SK-N-SH (cell line): Measurements from ENCODE around the gene STAT2. TPM values are rescaled to one million over a fixed set of nuclear protein-coding genes. Genes with fewer than 3 reads are reported as not detected.

ENCODE experiments used
- CTCF ChIA-PET: fragments of 300-600, 350-600 bp; formaldehyde crosslinking; extraction: SDS; loops from one replicate; lab custom pipeline; 2021; lab: Yijun Ruan, JAX
- POLR2A ChIA-PET: fragments of 350-600 bp; sonication (Branson Sonifier 250); formaldehyde crosslinking; extraction: SDS; loops from one replicate; lab custom pipeline; 2020; ENCODE audit warnings: antibody characterized with exemption, inconsistent platforms; lab: Yijun Ruan, JAX
- DNase-seq: peaks from one replicate; pipeline ENCODE4 v3.0.0; 2012
- H2AFZ ChIP-seq: fragments of 200-600 bp; sonication (generic); 2 replicates; pipeline ENCODE4 v1.8.1; 2016; ENCODE audit warnings: antibody characterized with exemption, mild to moderate bottlenecking, low read depth
- H3F3A ChIP-seq: fragments of 200-600 bp; sonication (generic); replicated peaks from 2 replicates; pipeline ENCODE3; 2016; ENCODE audit warnings: antibody characterized with exemption, mild to moderate bottlenecking; ENCODE audit not compliant: insufficient read depth
- H3K27ac ChIP-seq, 2 experiments: fragments of 200-500 bp in 1 of 2; fragments of 200-600 bp in 1 of 2; sonication (Bioruptor generic) in 1 of 2; sonication (generic), shearing (Covaris generic) in 1 of 2; 2 replicates each; pipeline versions ENCODE4 v1.5.1 to v1.6.1; 2014 to 2016; ENCODE audit warnings: low read depth in 2 of 2, inconsistent platforms in 1 of 2, low read length in 1 of 2, mild to moderate bottlenecking in 1 of 2, mixed read lengths in 1 of 2
- H3K27me3 ChIP-seq: fragments of 200-600 bp; sonication (generic), shearing (Covaris generic); 2 replicates; pipeline ENCODE4 v1.6.1; 2016; ENCODE audit warnings: mixed run types; ENCODE audit not compliant: insufficient read depth
- H3K36me3 ChIP-seq, 2 experiments: fragments of 200-500 bp in 1 of 2; fragments of 200-600 bp in 1 of 2; sonication (Bioruptor generic) in 1 of 2; sonication (generic) in 1 of 2; replicated peaks in 1 of 2; 2 replicates each; pipeline versions ENCODE3 to v1.5.1; 2014 to 2016; ENCODE audit warnings: low read length in 1 of 2, mild to moderate bottlenecking in 1 of 2; ENCODE audit not compliant: insufficient read depth in 2 of 2, control insufficient read depth in 1 of 2
- H3K4me1 ChIP-seq, 2 experiments: fragments of 200-500 bp in 1 of 2; fragments of 200-600 bp in 1 of 2; sonication (Bioruptor generic) in 1 of 2; sonication (generic), shearing (Covaris generic) in 1 of 2; 2 replicates each; pipeline versions ENCODE4 v1.5.1 to v1.6.1; 2014 to 2016; ENCODE audit warnings: low read depth in 1 of 2, low read length in 1 of 2, mixed run types in 1 of 2; ENCODE audit not compliant: insufficient read depth in 2 of 2, control insufficient read depth in 1 of 2
- H3K4me2 ChIP-seq: fragments of 200-600 bp; sonication (generic), shearing (Covaris generic); 2 replicates; pipeline ENCODE4 v1.6.1; 2017; ENCODE audit warnings: mixed run types
- H3K4me3 ChIP-seq, 2 experiments: fragments of 200-500 bp in 1 of 2; fragments of 200-600 bp in 1 of 2; sonication (Bioruptor generic) in 1 of 2; sonication (generic), shearing (Covaris generic) in 1 of 2; 2 replicates each; pipeline versions ENCODE4 v1.5.1 to v1.8.1; 2014 to 2016; ENCODE audit warnings: low read depth in 2 of 2, inconsistent platforms in 1 of 2, low read length in 1 of 2, mild to moderate bottlenecking in 1 of 2, mixed read lengths in 1 of 2, moderate library complexity in 1 of 2
- H3K79me2 ChIP-seq: fragments of 200-600 bp; sonication (generic); 2 replicates; pipeline ENCODE4 v1.8.1; 2017; ENCODE audit warnings: mild to moderate bottlenecking; ENCODE audit not compliant: insufficient read depth
- H3K9ac ChIP-seq: fragments of 200-600 bp; sonication (generic); 2 replicates; pipeline ENCODE4 v1.6.1; 2017; ENCODE audit warnings: mixed run types
- H3K9me2 ChIP-seq: fragments of 200-600 bp; sonication (generic); 2 replicates; pipeline ENCODE4 v1.6.1; 2017; ENCODE audit warnings: mixed run types
- H3K9me3 ChIP-seq: fragments of 200-600 bp; sonication (generic); 2 replicates; pipeline ENCODE4 v1.6.1; 2017; ENCODE audit warnings: mixed run types, mild to moderate bottlenecking, moderate library complexity
- H4K20me1 ChIP-seq: fragments of 200-600 bp; sonication (generic); 2 replicates; pipeline ENCODE4 v1.6.1; 2017; ENCODE audit warnings: mild to moderate bottlenecking, mixed run types; ENCODE audit not compliant: insufficient read depth
- CHD2 ChIP-seq: fragments of 150-350 bp; IDR thresholded peaks from 2 replicates; pipeline ENCODE4 v1.6.1; 2018; ENCODE audit warnings: low read length; ENCODE audit not compliant: partially characterized antibody
- EP300 ChIP-seq, 2 experiments: IDR thresholded peaks; 2 replicates each; pipeline versions ENCODE4 v1.4.0 to v1.6.1; 2012; ENCODE audit warnings: borderline replicate concordance in 1 of 2, low read depth in 1 of 2, low read length in 1 of 2
- FOSL2 ChIP-seq: IDR thresholded peaks from 2 replicates; pipeline ENCODE4 v1.4.0; 2012; ENCODE audit warnings: low read depth, mild to moderate bottlenecking, moderate library complexity, borderline replicate concordance
- FOXM1 ChIP-seq: IDR thresholded peaks from 2 replicates; pipeline ENCODE4 v1.4.0; 2012; ENCODE audit warnings: low read depth, mild to moderate bottlenecking
- JUND ChIP-seq: IDR thresholded peaks from 2 replicates; pipeline ENCODE4 v1.4.0; 2012
- MEF2A ChIP-seq: IDR thresholded peaks from 2 replicates; pipeline ENCODE4 v1.4.0; 2012; ENCODE audit warnings: low read depth, borderline replicate concordance
- MXI1 ChIP-seq: IDR thresholded peaks from 2 replicates; pipeline ENCODE4 v1.6.1; 2012; ENCODE audit warnings: mild to moderate bottlenecking, low read depth, low read length, improper control_type of control experiment
- NFIC ChIP-seq: IDR thresholded peaks from 2 replicates; pipeline ENCODE4 v1.4.0; 2012; ENCODE audit warnings: borderline replicate concordance
- NRF1 ChIP-seq: IDR thresholded peaks from 2 replicates; pipeline ENCODE4 v1.6.1; 2012; ENCODE audit warnings: low read depth, mild to moderate bottlenecking, low read length
- PBX3 ChIP-seq: IDR thresholded peaks from 2 replicates; pipeline ENCODE4; 2012
- POLR2AphosphoS5 ChIP-seq: IDR thresholded peaks from 2 replicates; pipeline ENCODE4 v1.6.1; 2012; ENCODE audit warnings: low read depth, low read length
- RAD21 ChIP-seq: IDR thresholded peaks from 2 replicates; pipeline ENCODE4 v1.6.1; 2012; ENCODE audit warnings: mild to moderate bottlenecking, low read length
- RCOR1 ChIP-seq: fragments of 150-350 bp; IDR thresholded peaks from 2 replicates; pipeline ENCODE4 v1.6.1; 2017; ENCODE audit warnings: antibody characterized with exemption, low read length
- REST ChIP-seq: IDR thresholded peaks from 2 replicates; pipeline ENCODE4 v1.6.1; 2012; ENCODE audit warnings: mild to moderate bottlenecking, low read depth, low read length, moderate library complexity
- RXRA ChIP-seq: IDR thresholded peaks from 2 replicates; pipeline ENCODE4 v1.4.0; 2012; ENCODE audit warnings: low read depth, mild to moderate bottlenecking, borderline replicate concordance
- SIN3A ChIP-seq: IDR thresholded peaks from 2 replicates; pipeline ENCODE4 v1.6.1; 2012; ENCODE audit warnings: low read depth, mild to moderate bottlenecking, low read length, moderate library complexity, borderline replicate concordance
- TAF1 ChIP-seq: IDR thresholded peaks from 2 replicates; pipeline ENCODE4 v1.6.1; 2012; ENCODE audit warnings: low read depth, mild to moderate bottlenecking, low read length, moderate library complexity, borderline replicate concordance
- YY1 ChIP-seq: IDR thresholded peaks from 2 replicates; pipeline ENCODE4 v1.4.0; 2012; ENCODE audit warnings: low read depth, mild to moderate bottlenecking
- ZBTB33 ChIP-seq: IDR thresholded peaks from 2 replicates; pipeline ENCODE4 v1.4.0; 2012; ENCODE audit warnings: low read depth, borderline replicate concordance
- WGBS: methylation state at CpG from one replicate; pipeline ENCODE4 v1.1.6; 2017; ENCODE audit warnings: low lambda C conversion rate; 5-methylcytosine and 5-hydroxymethylcytosine counted together
- polyA plus RNA-seq, 3 experiments: library from polyadenylated mRNA; depleted of rRNA; stranded (reverse); fragments of >200 nt; gene quantifications; 2 replicates each; pipeline ENCODE4 v1.2.3, GENCODE V29; 2012
- TF ChIP-seq, protein P1 (sequence below): fragments of 150-350 bp; IDR thresholded peaks from 2 replicates; pipeline ENCODE4 v1.6.1; 2016; ENCODE audit warnings: mild to moderate bottlenecking, low read depth, low read length
- TF ChIP-seq, protein P2 (sequence below): IDR thresholded peaks from 2 replicates; pipeline ENCODE4 v1.4.0; 2012; ENCODE audit warnings: low read depth

The STAT2 gene
- polyA plus RNA-seq, 1 of the 3 experiments (the other 2 are of a cell fraction) = 58.1 TPM

DNA sequence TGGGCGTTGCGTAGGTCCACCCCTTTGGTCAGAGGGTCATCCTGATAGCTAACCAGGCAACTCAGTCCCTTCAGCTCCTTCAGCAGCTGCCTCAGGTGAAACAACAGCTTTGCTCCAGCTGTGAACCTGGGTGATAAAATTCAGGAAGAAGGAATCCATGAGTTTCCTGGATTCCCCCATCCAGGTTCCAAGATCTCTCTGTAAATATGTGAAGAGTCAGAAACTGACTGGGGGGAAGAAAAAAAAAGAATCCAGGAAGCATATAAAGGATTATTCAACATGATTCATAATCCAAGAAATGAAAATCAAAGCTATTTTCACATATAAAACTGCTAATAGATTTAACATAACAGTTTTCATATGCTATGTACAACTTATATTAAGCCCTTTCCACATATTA, 8.6 kb downstream of the STAT2 start:
- H2AFZ ChIP-seq = no peak overlapping the region
- no peak for DNase-seq
- peaks cover 69 to 74% of the 10 kb centered on the region in 2 experiments for H3K36me3 ChIP-seq
- H3K9me3 ChIP-seq = no peaks in the 10 kb centered on the region
- TF ChIP-seq RXRA (no peak), MXI1 (no peak), EP300 (IDR thresholded peaks at IDR 0.05; ENCODE audit: borderline replicate concordance in 1 of 2, low read depth in 1 of 2, low read length in 1 of 2) (no peak), PBX3 (no peak), JUND (no peak), NRF1 (no peak), RAD21 (no peak), SIN3A (no peak)
- CTCF ChIA-PET = interaction anchor here (0.6 to 1.8 kb wide), 4 partner anchors 8 to 232 kb away, joined by 3 to 7 read pairs (median 4); partner anchors contain the start of genes PAN2 and STAT2
- no peaks in the 10 kb centered on the region for H4K20me1 ChIP-seq
- H3F3A ChIP-seq = no peaks in the 10 kb centered on the region
- no peak overlapping the region for H3K27ac ChIP-seq
- H3K4me2 ChIP-seq = no peak overlapping the region
- no peaks in the 10 kb centered on the region for H3K4me1 ChIP-seq
- H3K27me3 ChIP-seq = no peaks in the 10 kb centered on the region
- H3K9me2 ChIP-seq = no peaks in the 10 kb centered on the region
- H3K4me3 ChIP-seq = no peak overlapping the region
- 100% methylated on average over 2 of the region's 2 CpGs for WGBS
- POLR2A ChIA-PET = interaction anchor here (1.0 kb wide), 1 partner anchor 35 kb away, joined by 3 read pairs; no protein-coding TSS in a partner anchor
- H3K9ac ChIP-seq = no peak overlapping the region
- H3K79me2 ChIP-seq = no peaks in the 10 kb centered on the region

DNA sequence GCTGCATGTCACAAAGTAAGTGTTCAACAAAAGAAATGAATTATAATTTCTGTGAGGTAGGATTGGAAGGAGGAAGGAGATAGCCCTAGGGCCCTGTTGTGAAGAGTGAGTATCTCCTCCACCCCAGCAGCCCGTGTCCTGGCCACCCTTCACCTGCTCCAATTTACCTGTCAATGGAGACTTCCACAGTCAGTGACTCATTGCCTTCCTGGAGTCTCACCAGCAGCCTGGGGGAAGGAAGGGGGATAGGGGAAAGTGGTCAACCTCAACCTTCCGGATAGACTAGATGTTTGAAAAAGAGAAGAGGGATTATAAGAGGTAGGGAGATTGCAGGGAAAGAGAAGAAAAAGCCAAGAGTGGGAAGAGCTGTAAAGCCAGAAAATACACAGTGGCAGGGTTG, 9.2 kb downstream of the STAT2 start:
- Histone ChIP-seq H4K20me1 (no peaks in the 10 kb centered on the region), H3K9me3 (no peaks in the 10 kb centered on the region), H3K27ac (no peak overlapping the region), H3K79me2 (no peaks in the 10 kb centered on the region), H3K4me2 (no peak overlapping the region), H3K4me3 (no peak overlapping the region), H3K9ac (no peak overlapping the region), H3K36me3 (peaks cover 68 to 69% of the 10 kb centered on the region in 2 experiments), H3K9me2 (no peaks in the 10 kb centered on the region), H3K27me3 (no peaks in the 10 kb centered on the region), H2AFZ (no peak overlapping the region), H3K4me1 (no peaks in the 10 kb centered on the region), H3F3A (no peaks in the 10 kb centered on the region)
- 84% methylated on average over 2 of the region's 2 CpGs for WGBS
- ChIA-PET POLR2A (no interaction called here), CTCF (interaction anchor here (1.8 kb wide), 1 partner anchor 9 kb away, joined by 7 read pairs; the partner anchor contains the start of gene STAT2)
- no peak for DNase-seq
- TF ChIP-seq RAD21 (no peak), CHD2 (no peak), SIN3A (no peak), POLR2AphosphoS5 (no peak), FOXM1 (no peak), TAF1 (no peak), RCOR1 (no peak), NFIC (no peak), YY1 (no peak), FOSL2 (no peak), ZBTB33 (no peak), MEF2A (no peak), REST (no peak)
- TF ChIP-seq, protein P1, sequence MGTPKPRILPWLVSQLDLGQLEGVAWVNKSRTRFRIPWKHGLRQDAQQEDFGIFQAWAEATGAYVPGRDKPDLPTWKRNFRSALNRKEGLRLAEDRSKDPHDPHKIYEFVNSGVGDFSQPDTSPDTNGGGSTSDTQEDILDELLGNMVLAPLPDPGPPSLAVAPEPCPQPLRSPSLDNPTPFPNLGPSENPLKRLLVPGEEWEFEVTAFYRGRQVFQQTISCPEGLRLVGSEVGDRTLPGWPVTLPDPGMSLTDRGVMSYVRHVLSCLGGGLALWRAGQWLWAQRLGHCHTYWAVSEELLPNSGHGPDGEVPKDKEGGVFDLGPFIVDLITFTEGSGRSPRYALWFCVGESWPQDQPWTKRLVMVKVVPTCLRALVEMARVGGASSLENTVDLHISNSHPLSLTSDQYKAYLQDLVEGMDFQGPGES = no peak
- TF ChIP-seq, protein P2, sequence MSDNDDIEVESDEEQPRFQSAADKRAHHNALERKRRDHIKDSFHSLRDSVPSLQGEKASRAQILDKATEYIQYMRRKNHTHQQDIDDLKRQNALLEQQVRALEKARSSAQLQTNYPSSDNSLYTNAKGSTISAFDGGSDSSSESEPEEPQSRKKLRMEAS = no peak
